Esophagus muscularis mucosa (tissue), 4 donors: ENCODE measurements around the gene GPR63.

Experiments
- CTCF ChIP-seq, 3 experiments: fragments of 200-600 bp in 2 of 3; fragments of 450-650 bp in 1 of 3; sonication (generic) in 2 of 3; IDR thresholded peaks; one replicate each; pipeline ENCODE4 v1.5.1; 2017 to 2019; ENCODE audit warnings: antibody characterized with exemption in 3 of 3, mild to moderate bottlenecking in 2 of 3, moderate library complexity in 1 of 3
- EP300 ChIP-seq: sonication (generic); formaldehyde crosslinking; IDR thresholded peaks from one replicate; pipeline ENCODE4 v1.6.1; 2017; ENCODE audit warnings: antibody characterized with exemption
- POLR2A ChIP-seq: fragments of 450-650 bp; IDR thresholded peaks from one replicate; pipeline ENCODE4 v1.6.1; 2017; ENCODE audit warnings: antibody characterized with exemption, moderate library complexity, mild to moderate bottlenecking, low read depth
- POLR2AphosphoS5 ChIP-seq, 2 donors: sonication (generic); formaldehyde crosslinking; IDR thresholded peaks; one replicate each; pipeline ENCODE4 v1.6.1; 2017; ENCODE audit warnings: antibody characterized with exemption in 2 of 2

GRCh38 chr6:96784650-96785049, 52.6 kb downstream of the GPR63 start:
- TF ChIP-seq CTCF (IDR thresholded peaks at IDR 0.05): no peak
- no peak for TF ChIP-seq POLR2A
- no peak for TF ChIP-seq POLR2AphosphoS5 (IDR thresholded peaks at IDR 0.05)
- no peak for TF ChIP-seq EP300
